Activated CD4-positive, alpha-beta T cell treated with anti-CD3 and anti-CD28 coated beads, Interleukin-2, amount 10 ng/mL, durations not matched to agents 7 days and 5 days (primary cell): ENCODE data around the gene SCYL2. TPM values are rescaled to one million over a fixed set of nuclear protein-coding genes. Genes with fewer than 3 reads are reported as not detected.
A peak's percentile ranks its signal among the peaks of the same experiment; 100 is the strongest.
"Not testable (repeated sequence)": the region's sequence is repeated elsewhere in the genome, so short reads cannot be mapped to it uniquely, and the experiment has no call there.

Source experiments
- CTCF ChIA-PET: fragments of 350-600 bp; sonication (Branson Sonifier 250); formaldehyde crosslinking; loops from one replicate; lab custom pipeline; 2021; ENCODE audit warnings: antibody characterized with exemption; lab: Charles Lee
- POLR2A ChIA-PET: fragments of 350-600 bp; sonication (Branson Sonifier 250); formaldehyde crosslinking; loops from one replicate; lab custom pipeline; 2021; ENCODE audit warnings: antibody characterized with exemption; lab: Charles Lee
- DNase-seq: peaks from one replicate; pipeline ENCODE4 v3.0.0-alpha.2; 2020
- H3K27ac Mint-ChIP-seq: one replicate; pipeline ENCODE4 v1.8.0; 2021; ENCODE audit warnings: mild to moderate bottlenecking, moderate library complexity, mixed read lengths
- H3K27me3 Mint-ChIP-seq: one replicate; pipeline ENCODE4 v1.8.0; 2021; ENCODE audit warnings: mixed read lengths
- H3K36me3 Mint-ChIP-seq: one replicate; pipeline ENCODE4 v1.8.0; 2021; ENCODE audit warnings: low read depth, mixed read lengths
- H3K4me1 Mint-ChIP-seq: one replicate; pipeline ENCODE4 v1.8.0; 2021; ENCODE audit warnings: mixed read lengths
- H3K4me3 Mint-ChIP-seq: one replicate; pipeline ENCODE4 v1.8.0; 2021; ENCODE audit warnings: mild to moderate bottlenecking, moderate library complexity, mixed read lengths
- H3K9me3 Mint-ChIP-seq: one replicate; pipeline ENCODE4 v1.8.0; 2021; ENCODE audit warnings: mixed read lengths
- total RNA-seq, 2 experiments: library from RNA; stranded (reverse); gene quantifications; one replicate each; pipeline ENCODE4 v1.2.3, GENCODE V29; 2021

SCYL2 gene
- total RNA-seq, 2 experiments from 2014 or later: 32.1 to 33.3 TPM

DNA sequence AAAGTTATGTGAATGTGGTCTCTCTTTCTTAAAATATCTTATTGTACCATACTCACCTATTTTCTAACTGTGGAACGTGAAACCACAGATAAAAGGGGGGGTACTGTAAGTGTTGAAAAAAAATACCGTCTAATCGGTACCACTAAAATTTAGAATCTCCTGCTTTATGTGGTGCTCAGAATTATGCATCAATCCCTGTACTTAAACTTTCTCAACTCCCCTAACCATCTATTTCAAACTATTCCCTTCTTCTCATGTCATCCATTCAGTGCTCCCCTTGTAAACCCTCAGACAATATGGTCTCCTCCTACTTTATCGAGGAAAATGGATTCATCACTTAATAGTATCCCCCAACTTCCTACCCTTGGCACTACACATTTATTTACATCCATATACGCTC, 23.8 kb upstream of the SCYL2 start:
- no peak overlapping the region for H3K27ac Mint-ChIP-seq
- H3K4me1 Mint-ChIP-seq: no peaks in the 10 kb centered on the region
- no peak overlapping the region for H3K4me3 Mint-ChIP-seq
- no peaks in the 10 kb centered on the region for H3K36me3 Mint-ChIP-seq
- DNase-seq: no peak
- ChIA-PET CTCF (no interaction called here), POLR2A (no interaction called here)
- no peaks in the 10 kb centered on the region for H3K27me3 Mint-ChIP-seq
- no peaks in the 10 kb centered on the region for H3K9me3 Mint-ChIP-seq

DNA sequence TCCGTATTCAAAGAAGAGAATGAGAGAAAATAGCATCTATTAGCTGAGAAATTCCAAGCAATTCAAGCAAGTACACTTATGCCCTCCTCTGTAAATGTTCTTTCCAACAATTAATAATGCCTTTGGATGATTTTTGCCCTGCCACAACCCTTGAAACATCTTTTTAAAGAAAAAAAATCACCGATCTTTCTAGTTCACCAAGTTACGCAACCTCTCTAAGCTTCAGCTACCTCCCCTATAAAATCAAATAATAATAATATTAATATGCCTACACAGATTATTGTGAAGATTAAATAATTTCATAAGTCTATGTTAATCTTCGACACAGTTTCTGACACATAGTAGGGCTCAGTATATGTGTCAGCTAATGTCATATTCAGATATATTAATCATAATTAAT, 19.2 kb upstream of the SCYL2 start:
- no peaks in the 10 kb centered on the region for H3K36me3 Mint-ChIP-seq
- DNase-seq: no peak
- no peaks in the 10 kb centered on the region for H3K4me1 Mint-ChIP-seq
- CTCF ChIA-PET: no interaction called here
- no peaks in the 10 kb centered on the region for H3K9me3 Mint-ChIP-seq
- H3K27ac Mint-ChIP-seq: no peak overlapping the region
- POLR2A ChIA-PET: no interaction called here
- no peaks in the 10 kb centered on the region for H3K27me3 Mint-ChIP-seq
- H3K4me3 Mint-ChIP-seq: no peak overlapping the region

DNA sequence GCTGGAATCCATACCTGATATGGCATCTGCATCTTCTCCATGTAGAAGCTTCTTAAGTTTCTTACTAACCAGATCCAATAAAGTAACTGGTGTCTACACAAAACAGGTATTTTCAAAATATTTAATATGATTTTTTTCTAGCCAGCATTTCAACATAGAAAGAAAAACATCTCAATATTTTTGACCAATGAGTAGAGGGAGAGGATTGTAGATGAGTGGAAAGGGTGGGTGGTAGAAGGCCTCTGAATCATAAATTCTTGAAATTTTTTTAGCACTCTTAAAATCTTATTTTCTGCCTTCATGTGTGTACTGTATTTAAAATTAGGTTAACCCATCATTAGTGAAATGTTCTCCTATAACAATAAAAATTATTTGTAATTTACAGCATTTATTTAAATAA, 18.1 kb upstream of the SCYL2 start:
- no peak overlapping the region for H3K4me3 Mint-ChIP-seq
- POLR2A ChIA-PET: no interaction called here
- no peaks in the 10 kb centered on the region for H3K4me1 Mint-ChIP-seq
- H3K9me3 Mint-ChIP-seq: no peaks in the 10 kb centered on the region
- no peaks in the 10 kb centered on the region for H3K27me3 Mint-ChIP-seq
- H3K27ac Mint-ChIP-seq: no peak overlapping the region
- CTCF ChIA-PET: no interaction called here
- H3K36me3 Mint-ChIP-seq: no peaks in the 10 kb centered on the region
- no peak for DNase-seq

DNA sequence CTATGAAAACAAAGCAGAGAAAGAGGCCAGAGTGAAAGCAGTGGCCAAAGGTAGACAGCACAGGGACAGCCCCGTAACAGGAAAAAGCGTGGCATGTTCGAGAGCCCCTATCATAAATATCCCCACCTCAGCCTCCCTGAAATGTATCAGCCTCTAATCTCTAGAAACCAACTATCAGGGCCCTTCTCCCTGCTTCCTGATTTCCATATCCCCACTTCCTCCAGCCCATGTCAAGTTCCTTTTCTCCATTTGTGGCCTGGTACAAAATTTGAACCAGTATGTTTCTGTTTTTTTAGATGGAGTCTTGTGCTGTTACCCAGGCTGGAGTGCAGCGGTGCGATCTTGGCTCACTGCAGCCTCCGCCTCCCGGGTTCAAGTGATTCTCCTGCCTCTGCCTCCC, 17.0 kb upstream of the SCYL2 start:
- Mint-ChIP-seq H3K36me3 (no peaks in the 10 kb centered on the region), H3K4me1 (no peaks in the 10 kb centered on the region), H3K27me3 (no peaks in the 10 kb centered on the region), H3K4me3 (no peak overlapping the region), H3K27ac (no peak overlapping the region), H3K9me3 (no peaks in the 10 kb centered on the region)
- DNase-seq: no peak
- CTCF ChIA-PET: no interaction called here
- POLR2A ChIA-PET: interaction anchor here (0.7 kb wide), 1 partner anchor 23 kb away, joined by 3 read pairs; no protein-coding TSS in a partner anchor

DNA sequence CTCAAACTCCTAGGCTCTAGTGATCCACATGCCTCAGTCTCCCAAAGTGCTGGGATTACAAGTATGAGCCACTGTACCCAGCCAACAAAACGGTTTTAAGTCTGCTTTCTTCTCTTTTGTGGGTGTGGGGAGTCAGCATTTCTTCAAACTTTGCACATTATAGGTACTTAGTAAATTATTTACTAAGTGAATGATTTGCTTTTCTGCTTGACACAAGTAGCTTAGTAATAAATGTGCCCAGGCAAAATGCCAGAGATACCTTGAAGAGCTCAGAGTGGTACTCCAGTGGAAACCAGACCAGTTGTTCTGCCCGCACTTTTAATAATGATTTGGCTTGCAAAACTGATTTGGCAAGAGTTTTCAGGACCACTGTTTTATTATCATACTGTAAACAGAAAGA, 15.1 kb upstream of the SCYL2 start:
- H3K36me3 Mint-ChIP-seq: no peaks in the 10 kb centered on the region
- peak overlapping the region; percentile 13 for H3K27ac Mint-ChIP-seq
- no peaks in the 10 kb centered on the region for H3K9me3 Mint-ChIP-seq
- no peaks in the 10 kb centered on the region for H3K4me1 Mint-ChIP-seq
- ChIA-PET CTCF (interaction anchor here (1.0 kb wide), 1 partner anchor 71 kb away, joined by 3 read pairs; no protein-coding TSS in a partner anchor), POLR2A (no interaction called here)
- no peak overlapping the region for H3K4me3 Mint-ChIP-seq
- no peak for DNase-seq
- H3K27me3 Mint-ChIP-seq: no peaks in the 10 kb centered on the region

DNA sequence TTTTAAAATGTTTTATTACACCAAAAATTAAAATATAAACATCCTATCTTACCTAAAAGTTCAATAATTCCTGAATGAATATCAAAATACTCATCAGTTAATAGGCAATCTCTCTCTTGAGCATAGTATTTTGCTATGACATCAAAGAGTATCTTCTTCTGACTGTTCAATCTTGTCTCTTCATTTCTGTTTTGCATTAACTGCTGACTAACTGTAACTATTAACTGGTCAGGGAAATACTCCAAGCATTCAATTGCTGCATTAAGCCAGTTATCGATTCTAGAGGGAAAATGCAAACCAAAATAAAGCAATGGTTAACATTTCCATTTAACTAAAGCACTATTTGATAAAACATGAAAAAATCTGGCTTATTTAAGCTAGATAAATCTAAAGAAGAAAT, 13.5 kb upstream of the SCYL2 start:
- POLR2A ChIA-PET: no interaction called here
- CTCF ChIA-PET: no interaction called here
- Mint-ChIP-seq H3K27me3 (no peaks in the 10 kb centered on the region), H3K36me3 (peaks cover 6% of the 10 kb centered on the region), H3K4me1 (peaks cover 8% of the 10 kb centered on the region), H3K9me3 (no peaks in the 10 kb centered on the region), H3K27ac (no peak overlapping the region), H3K4me3 (no peak overlapping the region)
- no peak for DNase-seq

DNA sequence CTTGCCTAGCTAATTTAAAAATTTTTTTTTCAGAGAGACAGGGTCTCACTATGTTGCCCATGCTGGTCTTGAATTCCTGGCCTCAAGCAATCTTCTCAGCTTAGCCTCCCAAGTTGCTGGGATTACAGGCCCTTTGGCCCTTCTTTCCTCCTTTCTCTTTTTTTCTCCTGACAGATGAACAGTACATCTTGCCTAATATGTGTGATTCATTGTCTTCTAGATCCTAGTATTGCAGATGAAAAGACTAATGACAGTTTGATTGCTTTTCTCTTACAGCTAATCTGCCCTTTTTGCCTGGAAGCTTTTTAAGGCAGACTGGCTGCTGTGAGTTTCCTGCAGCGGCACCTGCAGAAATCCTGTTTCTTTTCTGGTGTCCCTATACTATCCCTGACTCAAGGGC, 12.1 kb upstream of the SCYL2 start:
- Mint-ChIP-seq H3K4me3 (no peak overlapping the region), H3K36me3 (peaks cover 7% of the 10 kb centered on the region), H3K9me3 (no peaks in the 10 kb centered on the region), H3K4me1 (peaks cover 12% of the 10 kb centered on the region), H3K27me3 (no peaks in the 10 kb centered on the region), H3K27ac (no peak overlapping the region)
- ChIA-PET POLR2A (no interaction called here), CTCF (interaction anchor here (2.5 kb wide), 1 partner anchor 11 kb away, joined by 12 read pairs; the partner anchor contains the start of genes DEPDC4 and SCYL2)
- DNase-seq: no peak

DNA sequence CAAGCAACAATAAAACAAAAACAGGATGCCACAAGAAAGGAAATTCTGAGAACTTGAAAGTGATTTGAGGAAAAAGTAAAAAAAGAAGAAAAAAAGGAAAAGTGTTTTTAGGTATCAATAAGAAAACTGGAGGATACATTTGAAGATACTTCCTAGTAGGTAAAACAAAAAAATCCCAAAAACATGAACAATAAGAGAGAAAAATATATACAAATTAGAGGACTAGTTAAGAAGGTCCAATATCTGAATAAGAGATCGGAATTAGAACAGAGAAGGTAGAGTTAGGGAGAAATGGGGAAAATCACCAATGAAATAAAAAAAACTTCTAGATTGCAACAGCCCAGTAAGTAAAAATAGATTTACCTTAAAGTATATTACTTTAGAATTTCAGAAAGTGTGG, 8.8 kb upstream of the SCYL2 start:
- Mint-ChIP-seq H3K36me3 (peaks cover 7% of the 10 kb centered on the region), H3K4me3 (no peak overlapping the region), H3K27me3 (no peaks in the 10 kb centered on the region), H3K9me3 (no peaks in the 10 kb centered on the region), H3K4me1 (peaks cover 12% of the 10 kb centered on the region), H3K27ac (peak overlapping the region; percentile 28)
- ChIA-PET CTCF (no interaction called here), POLR2A (no interaction called here)
- no peak for DNase-seq

DNA sequence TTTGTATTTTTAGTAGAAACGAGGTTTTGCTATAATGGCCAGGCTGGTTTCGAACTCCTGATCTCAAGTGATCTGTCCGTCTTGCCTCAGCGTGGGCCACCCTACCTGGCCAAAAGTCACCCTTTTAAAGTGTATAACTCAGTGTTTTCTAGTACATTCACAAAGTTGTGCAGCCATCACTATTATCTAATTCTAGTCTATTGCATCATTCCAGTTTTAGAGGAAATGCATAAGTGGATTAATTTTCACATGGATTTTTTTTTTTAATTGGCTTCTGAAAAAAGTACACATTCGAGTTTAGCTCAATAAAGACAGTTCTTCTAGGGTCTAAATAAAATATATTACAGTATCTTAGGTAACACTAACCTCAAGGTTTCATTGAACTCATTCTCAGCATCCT, 3.8 kb upstream of the SCYL2 start:
- Mint-ChIP-seq H3K4me3 (no peak overlapping the region), H3K27me3 (no peaks in the 10 kb centered on the region), H3K27ac (no peak overlapping the region), H3K9me3 (no peaks in the 10 kb centered on the region), H3K36me3 (peaks cover 4% of the 10 kb centered on the region), H3K4me1 (peaks cover 18% of the 10 kb centered on the region)
- ChIA-PET POLR2A (no interaction called here), CTCF (interaction anchor here (0.6 kb wide), 1 partner anchor 39 kb away, joined by 3 read pairs; no protein-coding TSS in a partner anchor)
- DNase-seq: no peak

DNA sequence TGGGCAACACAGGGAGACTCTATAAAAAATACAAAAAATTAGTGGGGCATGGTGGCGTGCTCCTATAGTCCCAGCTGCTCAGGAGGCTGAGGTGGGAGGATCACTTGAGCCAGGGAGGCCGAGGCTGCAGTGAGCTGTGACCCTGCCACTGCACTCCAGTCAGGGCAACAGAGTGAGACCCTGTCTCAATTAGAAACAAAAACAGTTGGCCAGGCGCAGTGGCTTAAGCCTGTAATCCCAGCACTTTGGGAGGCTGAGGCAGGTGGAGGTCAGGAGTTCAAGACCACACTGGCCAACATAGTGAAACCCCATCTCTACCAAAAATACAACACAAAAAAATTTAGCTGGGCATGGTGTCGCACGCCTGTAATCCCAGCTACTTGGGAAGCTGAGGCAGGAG, 1.9 kb upstream of the SCYL2 start:
- H3K4me3 Mint-ChIP-seq, DNase-seq, POLR2A ChIA-PET, H3K27me3 Mint-ChIP-seq, H3K9me3 Mint-ChIP-seq, H3K36me3 Mint-ChIP-seq, H3K27ac Mint-ChIP-seq: not testable (repeated sequence)
- CTCF ChIA-PET: interaction anchor here (0.6 to 3.7 kb wide), 2 partner anchors 9 to 161 kb away, joined by 3 to 12 read pairs; no protein-coding TSS in a partner anchor
- peaks cover 27% of the 10 kb centered on the region for H3K4me1 Mint-ChIP-seq

DNA sequence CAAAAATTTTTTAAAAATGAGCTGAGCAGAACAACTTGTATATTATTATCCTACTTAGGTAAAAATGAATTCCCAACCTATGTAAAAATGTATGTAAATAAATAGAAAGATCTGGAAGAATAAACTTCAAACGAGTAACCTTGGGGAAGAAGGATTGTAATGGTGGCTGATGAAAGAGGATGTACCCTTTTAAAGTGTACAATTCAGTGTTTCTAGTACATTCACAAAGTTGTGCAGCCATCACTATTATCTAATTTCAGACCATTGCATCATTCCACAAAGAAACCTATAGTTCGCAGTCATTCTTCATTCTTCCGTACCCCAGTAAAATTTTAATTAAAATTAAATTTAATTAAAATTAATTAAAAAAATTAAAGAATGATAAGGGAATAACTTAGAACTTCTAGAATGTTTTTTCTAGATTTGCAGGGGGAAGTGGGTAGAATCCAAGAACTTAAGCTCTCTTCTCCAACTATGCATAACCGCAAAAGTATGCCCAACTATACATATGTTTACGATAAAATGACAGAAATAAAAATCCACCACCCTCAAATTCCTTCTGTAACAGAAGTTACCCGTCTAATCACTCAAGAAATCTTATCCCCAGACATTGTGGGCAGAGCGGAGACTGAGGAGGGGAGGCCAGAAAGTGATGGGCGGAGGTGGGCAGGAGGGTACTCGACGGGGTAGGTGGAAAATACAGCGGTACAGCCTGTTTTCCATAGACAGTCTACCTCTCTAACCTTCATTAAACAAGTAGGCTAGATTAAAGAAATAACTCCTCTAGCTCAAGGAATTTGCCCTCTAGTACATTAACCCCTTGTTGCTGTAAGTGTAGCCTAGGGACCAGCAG, 1.0 kb upstream of the SCYL2 start:
- Mint-ChIP-seq H3K27ac (peak overlapping the region; percentile 96), H3K27me3 (no peaks in the 10 kb centered on the region), H3K4me1 (peaks cover 29% of the 10 kb centered on the region), H3K36me3 (no peaks in the 10 kb centered on the region), H3K4me3 (peak overlapping the region; percentile 90), H3K9me3 (no peaks in the 10 kb centered on the region)
- DNase-seq: no peak
- ChIA-PET POLR2A (no interaction called here), CTCF (interaction anchor here (0.6 to 3.7 kb wide), 2 partner anchors 10 to 162 kb away, joined by 3 to 12 read pairs; no protein-coding TSS in a partner anchor)

DNA sequence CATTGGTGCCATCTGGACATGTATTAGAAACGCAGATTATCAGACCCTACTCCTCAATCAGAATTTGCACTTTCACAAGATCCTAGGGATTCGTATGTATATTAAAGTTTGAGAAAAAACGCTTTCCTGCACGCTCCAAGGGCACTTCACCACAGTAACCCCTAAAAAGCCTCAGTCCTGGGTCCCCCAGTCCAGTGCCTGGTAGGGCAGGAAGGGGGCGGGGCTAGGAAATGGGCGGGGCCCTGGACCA, 467 bp upstream of the SCYL2 start:
- H3K4me1 Mint-ChIP-seq: peaks cover 29% of the 10 kb centered on the region
- DNase-seq: peak; percentile 94
- H3K4me3 Mint-ChIP-seq: peak overlapping the region; percentile 90
- H3K9me3 Mint-ChIP-seq: no peaks in the 10 kb centered on the region
- H3K36me3 Mint-ChIP-seq: peaks cover 1% of the 10 kb centered on the region
- H3K27ac Mint-ChIP-seq: peak overlapping the region; percentile 96
- POLR2A ChIA-PET: interaction anchor here (0.6 kb wide), 1 partner anchor 61 kb away, joined by 4 read pairs; no protein-coding TSS in a partner anchor
- no peaks in the 10 kb centered on the region for H3K27me3 Mint-ChIP-seq
- CTCF ChIA-PET: interaction anchor here (1.1 to 3.7 kb wide), 3 partner anchors 10 to 22 kb away, joined by 5 to 12 read pairs (median 6); no protein-coding TSS in a partner anchor

DNA sequence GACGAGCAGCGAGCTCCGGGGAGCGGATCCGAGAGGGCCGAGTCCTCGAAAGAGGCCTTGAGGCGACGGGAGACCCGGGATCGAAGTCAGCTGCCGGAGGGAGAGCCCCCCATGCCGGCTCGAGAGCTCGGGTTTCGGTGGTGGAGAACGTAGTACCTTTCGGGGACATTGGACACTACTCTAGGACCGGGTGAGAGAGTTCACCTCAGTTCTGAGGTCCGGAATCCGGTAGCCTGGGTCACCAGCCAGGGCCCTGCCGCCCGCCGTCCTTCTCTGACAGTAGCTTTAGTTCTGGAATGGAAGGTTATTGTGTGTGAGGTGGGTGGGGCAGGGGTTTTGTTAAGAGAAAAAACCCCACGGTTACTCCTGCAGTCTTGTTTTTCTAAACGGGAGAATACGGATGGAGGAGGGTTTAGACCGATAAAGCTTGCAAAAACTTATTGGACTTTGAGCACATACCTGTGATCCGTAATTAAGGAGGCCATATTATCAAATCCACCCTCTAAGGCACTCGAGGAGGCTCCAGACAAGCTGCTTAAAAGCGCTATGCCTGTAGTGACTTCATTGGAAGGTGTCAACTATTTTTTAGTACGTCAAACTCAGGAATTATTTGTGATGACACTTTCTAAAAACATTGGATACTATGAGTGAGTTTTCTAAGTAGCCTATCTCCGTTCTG, 765 bp downstream of the SCYL2 start:
- no peaks in the 10 kb centered on the region for H3K9me3 Mint-ChIP-seq
- peak overlapping the region; percentile 90 for H3K4me3 Mint-ChIP-seq
- H3K27ac Mint-ChIP-seq: peak overlapping the region; percentile 96
- H3K4me1 Mint-ChIP-seq: peaks cover 29% of the 10 kb centered on the region
- POLR2A ChIA-PET: no interaction called here
- CTCF ChIA-PET: interaction anchor here (1.0 to 3.7 kb wide), 5 partner anchors 9 to 67 kb away, joined by 3 to 12 read pairs (median 5); partner anchors contain the start of gene ACTR6
- DNase-seq: peak; percentile 24
- peaks cover 6% of the 10 kb centered on the region for H3K36me3 Mint-ChIP-seq
- H3K27me3 Mint-ChIP-seq: no peaks in the 10 kb centered on the region
